ENCODE measurements around the gene TTC28. TPM values are rescaled to one million over a fixed set of nuclear protein-coding genes. Genes with fewer than 3 reads are reported as not detected.

The TTC28 gene
- total RNA-seq, 4 donors from 2014 or later, result 35.6 to 42.6 (median 36.9) TPM

- H3K27ac ChIP-seq (replicated peaks in 1 of 4), result no peak overlapping the region
- intact Hi-C loops (cut with DNase I), result no loop called here
- H3K27me3 ChIP-seq, result no peaks in the 10 kb centered on the region
- no peak for DNase-seq (ENCODE audit: extremely low spot score)
- H3K36me3 ChIP-seq, result no peaks in the 10 kb centered on the region
- H3K4me3 ChIP-seq, result no peak overlapping the region
- peaks cover 3 to 13% (median 9%) of the 10 kb centered on the region in 4 donors for H3K4me1 ChIP-seq
- 100% methylated on average over 1 of the region's 1 CpG for WGBS
- peaks cover 0 to 12% (median 6%) of the 10 kb centered on the region in 4 donors for H3K9me3 ChIP-seq
- TF ChIP-seq POLR2A (IDR thresholded peaks at IDR 0.05; ENCODE audit: low read depth) (no peak), EP300 (IDR thresholded peaks at IDR 0.05) (no peak), POLR2AphosphoS5 (IDR thresholded peaks at IDR 0.05) (no peak), CTCF (IDR thresholded peaks at IDR 0.05) (no peak)
Measured at GRCh38 chr22:27971926-27972325, 707.7 kb downstream of the TTC28 start.

GRCh38 chr22:27970596-27971220 is 708.9 kb downstream of the TTC28 start:
- intact Hi-C loops (cut with DNase I), result no loop called here
- H3K27me3 ChIP-seq, result no peaks in the 10 kb centered on the region
- TF ChIP-seq POLR2A (IDR thresholded peaks at IDR 0.05; ENCODE audit: low read depth) (no peak), CTCF (IDR thresholded peaks at IDR 0.05) (no peak), POLR2AphosphoS5 (IDR thresholded peaks at IDR 0.05) (no peak), EP300 (IDR thresholded peaks at IDR 0.05) (no peak)

GRCh38 chr22:27966168-27967064 is 713.2 kb downstream of the TTC28 start:
- TF ChIP-seq CTCF (IDR thresholded peaks at IDR 0.05), result no peak
- TF ChIP-seq POLR2AphosphoS5 (IDR thresholded peaks at IDR 0.05), result no peak
- no peak for TF ChIP-seq POLR2A (IDR thresholded peaks at IDR 0.05; ENCODE audit: low read depth)
- Histone ChIP-seq H3K9me3 (peaks cover 0 to 12% (median 3%) of the 10 kb centered on the region in 4 donors), H3K4me3 (no peak overlapping the region), H3K27ac (replicated peaks in 1 of 4) (no peak overlapping the region), H3K36me3 (no peaks in the 10 kb centered on the region), H3K27me3 (no peaks in the 10 kb centered on the region), H3K4me1 (peaks cover 0 to 7% (median 3%) of the 10 kb centered on the region in 4 donors)
- DNase-seq (ENCODE audit: extremely low spot score), result no peak
- intact Hi-C loops (cut with DNase I), result no loop called here
- 95% methylated on average over 14 of the region's 15 CpGs for WGBS

More at GRCh38 chr22:27970596-27971220, 708.9 kb downstream of the TTC28 start:
- Histone ChIP-seq H3K36me3 (no peaks in the 10 kb centered on the region), H3K4me1 (peaks cover 0 to 5% (median 1%) of the 10 kb centered on the region in 4 donors), H3K4me3 (no peak overlapping the region), H3K27ac (replicated peaks in 1 of 4) (no peak overlapping the region), H3K9me3 (peaks cover 0 to 12% (median 6%) of the 10 kb centered on the region in 4 donors)
- WGBS, result 88% methylated on average over 1 of the region's 1 CpG
- DNase-seq (ENCODE audit: extremely low spot score), result no peak

GRCh38 chr22:27962268-27963044 is 717.2 kb downstream of the TTC28 start:
- no peaks in the 10 kb centered on the region for H3K9me3 ChIP-seq
- no peaks in the 10 kb centered on the region for H3K36me3 ChIP-seq
- no peak overlapping the region for H3K4me3 ChIP-seq
- 69% methylated on average over 9 of the region's 9 CpGs for WGBS
- no peaks in the 10 kb centered on the region for H3K27me3 ChIP-seq
- no peak for TF ChIP-seq POLR2AphosphoS5 (IDR thresholded peaks at IDR 0.05)
- TF ChIP-seq EP300 (IDR thresholded peaks at IDR 0.05), result no peak
- TF ChIP-seq CTCF (IDR thresholded peaks at IDR 0.05), result no peak
- no peak for TF ChIP-seq POLR2A (IDR thresholded peaks at IDR 0.05; ENCODE audit: low read depth)
- H3K27ac ChIP-seq (replicated peaks in 1 of 4), result no peak overlapping the region
- DNase-seq (ENCODE audit: extremely low spot score), result no peak
- peaks cover 0 to 14% (median 7%) of the 10 kb centered on the region in 4 donors for H3K4me1 ChIP-seq
- intact Hi-C loops (cut with DNase I), result no loop called here

Data from esophagus muscularis mucosa (tissue), 4 donors.